HK-2 (cell line): ENCODE data around the gene EPHA10.

Experiments used
- DNase-seq: peaks from one replicate; pipeline ENCODE4 v3.0.0-alpha.2; 2018; ENCODE audit not compliant: unreplicated experiment

EPHA10 gene

GRCh38 chr1:37734629-37735591 lies 30.0 kb downstream of the EPHA10 start:
- DNase-seq, result no peak

- DNase-seq, result no peak
Measured at GRCh38 chr1:37732111-37732780, 32.7 kb downstream of the EPHA10 start.

DNA sequence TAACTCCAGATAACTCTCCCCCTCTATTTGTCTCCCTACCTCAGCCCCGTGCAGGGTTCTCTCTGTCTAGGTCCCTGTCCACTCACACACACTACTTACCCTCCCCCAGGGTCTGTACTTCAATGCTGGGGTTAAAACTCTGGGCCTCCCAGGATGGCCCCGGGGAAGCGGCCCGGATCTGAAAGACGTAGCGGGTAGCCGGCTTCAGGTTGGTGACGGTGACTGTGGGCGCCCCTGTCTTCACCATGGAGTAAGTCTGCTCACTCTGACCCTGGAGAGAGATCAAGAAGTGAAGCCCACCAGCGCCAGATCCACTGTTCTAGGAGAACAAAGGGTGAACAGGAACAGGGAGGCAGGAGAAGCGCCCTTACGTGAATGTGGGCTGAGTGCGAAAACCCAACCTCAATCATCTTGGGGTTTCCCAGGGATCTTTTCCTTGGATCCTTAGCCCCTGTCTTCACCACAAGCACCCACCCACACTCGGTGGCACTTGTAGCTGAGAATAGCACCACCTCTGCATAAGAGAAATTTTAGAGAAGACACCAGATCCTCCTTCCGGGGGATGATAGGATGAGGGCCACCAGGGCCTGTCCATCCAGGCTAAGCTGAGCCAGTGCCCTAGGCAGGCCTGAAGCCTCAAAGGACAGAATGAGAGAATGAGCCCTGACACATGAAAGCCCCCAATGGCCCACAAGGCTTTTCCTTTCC lies 33.5 kb downstream of the EPHA10 start:
- DNase-seq, result no peak

GRCh38 chr1:37730376-37730775 lies 34.5 kb downstream of the EPHA10 start:
- no peak for DNase-seq

GRCh38 chr1:37728416-37728815 lies 36.5 kb downstream of the EPHA10 start:
- no peak for DNase-seq

DNA sequence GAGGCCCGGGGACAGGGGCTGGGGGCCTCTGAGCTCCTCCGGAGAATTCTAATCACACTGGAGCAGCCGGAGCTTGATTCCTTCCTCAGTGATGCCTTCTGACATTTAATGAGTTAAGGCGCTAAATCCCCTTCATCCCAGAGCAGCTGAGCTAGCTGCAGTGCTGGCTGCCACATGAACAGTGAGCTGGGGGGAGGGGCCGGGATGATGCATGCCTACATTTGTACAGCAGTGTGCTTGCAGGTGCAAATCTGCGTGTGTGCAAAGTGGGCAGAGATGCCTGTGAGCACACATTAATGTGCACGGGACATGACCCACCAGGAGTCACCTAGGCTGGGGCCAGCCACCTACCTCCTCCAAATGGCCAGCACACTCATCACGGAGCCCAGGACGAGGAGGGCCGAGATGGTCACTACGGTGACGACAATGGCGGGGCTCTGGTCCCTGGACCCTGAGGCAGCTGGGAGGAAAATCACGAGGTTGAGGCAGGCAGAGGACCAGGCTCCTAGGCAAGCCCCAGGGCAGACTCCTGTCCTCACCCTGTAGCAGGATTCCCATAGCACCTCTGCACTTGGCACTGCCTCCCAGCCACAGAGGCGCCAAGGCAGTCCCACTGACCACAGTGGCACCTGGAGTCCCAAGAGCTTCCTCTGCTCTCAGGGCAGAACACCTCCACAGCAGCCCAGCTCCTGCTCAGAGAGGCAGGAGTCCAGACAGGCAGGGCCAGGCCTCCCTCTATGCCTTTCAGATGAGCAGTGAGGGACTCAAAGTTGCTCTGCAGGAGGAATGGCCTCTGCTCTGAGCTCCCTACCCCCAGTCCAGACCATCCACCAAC lies 38.0 kb downstream of the EPHA10 start:
- DNase-seq, result no peak

- DNase-seq, result no peak
Measured at GRCh38 chr1:37725851-37726613, 38.9 kb downstream of the EPHA10 start.

GRCh38 chr1:37724575-37724974 lies 40.3 kb downstream of the EPHA10 start:
- no peak for DNase-seq

- DNase-seq, result no peak
Measured at GRCh38 chr1:37723390-37724078, 41.4 kb downstream of the EPHA10 start.

DNA sequence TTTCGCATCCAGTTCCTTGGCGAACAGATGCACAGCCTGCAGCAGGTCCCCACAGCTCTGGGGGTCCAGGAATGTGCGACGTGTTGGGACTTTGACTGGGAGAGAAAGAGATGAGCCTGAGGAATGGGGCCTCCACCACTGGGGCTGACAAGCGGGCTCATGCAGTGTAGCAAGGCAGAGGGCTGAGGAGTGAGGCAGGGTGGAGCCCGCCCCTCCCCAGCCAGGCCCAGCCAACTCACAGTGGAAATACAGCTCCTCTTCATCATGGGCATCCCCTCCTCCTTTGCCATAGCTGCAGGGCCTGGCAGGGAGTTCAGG lies 41.9 kb downstream of the EPHA10 start:
- DNase-seq, result no peak

DNA sequence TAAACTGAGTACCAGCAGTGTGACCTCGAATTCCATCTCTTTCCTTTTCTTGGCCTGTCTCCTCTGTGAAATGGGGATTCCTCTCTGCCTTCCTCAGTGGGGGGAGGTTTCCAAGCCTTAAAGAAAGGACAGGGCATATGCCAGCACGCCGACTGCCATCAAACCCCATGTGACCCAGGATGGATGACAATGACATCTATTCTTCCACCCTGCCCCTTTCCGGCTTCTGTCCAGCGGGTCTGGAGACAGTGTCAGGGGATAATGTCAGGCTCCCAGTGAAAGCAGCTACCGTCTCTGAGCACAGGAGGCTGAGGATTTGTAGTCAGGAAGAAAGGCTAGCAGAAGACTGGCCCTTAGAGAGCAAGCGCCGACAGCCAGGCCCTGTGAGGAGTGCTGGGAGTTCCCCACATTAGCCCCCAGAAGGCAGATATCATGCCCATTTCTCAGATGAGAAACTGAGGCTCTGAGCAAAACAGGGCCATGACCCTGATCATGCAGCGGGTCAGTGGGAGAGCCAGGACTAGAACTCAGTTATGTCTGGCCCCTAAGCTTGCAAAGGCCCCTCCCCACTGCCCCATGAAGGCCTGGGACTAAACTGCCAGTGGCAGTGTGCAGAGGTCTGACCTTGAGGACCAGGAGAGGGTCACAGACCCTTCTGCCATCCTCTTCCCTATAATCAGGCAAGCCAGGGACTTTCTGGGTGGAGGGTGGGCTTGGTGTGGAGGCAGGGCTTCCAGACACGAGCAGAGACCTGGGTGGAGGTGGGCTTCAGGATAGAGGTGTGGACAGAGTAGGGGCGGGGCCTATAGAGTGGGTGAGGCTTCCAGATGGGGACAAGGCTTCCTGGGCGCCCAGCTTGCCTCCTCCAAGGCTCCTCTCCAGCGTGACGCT lies 42.5 kb downstream of the EPHA10 start:
- no peak for DNase-seq

- DNase-seq, result no peak
Measured at GRCh38 chr1:37721565-37721964, 43.4 kb downstream of the EPHA10 start.

DNA sequence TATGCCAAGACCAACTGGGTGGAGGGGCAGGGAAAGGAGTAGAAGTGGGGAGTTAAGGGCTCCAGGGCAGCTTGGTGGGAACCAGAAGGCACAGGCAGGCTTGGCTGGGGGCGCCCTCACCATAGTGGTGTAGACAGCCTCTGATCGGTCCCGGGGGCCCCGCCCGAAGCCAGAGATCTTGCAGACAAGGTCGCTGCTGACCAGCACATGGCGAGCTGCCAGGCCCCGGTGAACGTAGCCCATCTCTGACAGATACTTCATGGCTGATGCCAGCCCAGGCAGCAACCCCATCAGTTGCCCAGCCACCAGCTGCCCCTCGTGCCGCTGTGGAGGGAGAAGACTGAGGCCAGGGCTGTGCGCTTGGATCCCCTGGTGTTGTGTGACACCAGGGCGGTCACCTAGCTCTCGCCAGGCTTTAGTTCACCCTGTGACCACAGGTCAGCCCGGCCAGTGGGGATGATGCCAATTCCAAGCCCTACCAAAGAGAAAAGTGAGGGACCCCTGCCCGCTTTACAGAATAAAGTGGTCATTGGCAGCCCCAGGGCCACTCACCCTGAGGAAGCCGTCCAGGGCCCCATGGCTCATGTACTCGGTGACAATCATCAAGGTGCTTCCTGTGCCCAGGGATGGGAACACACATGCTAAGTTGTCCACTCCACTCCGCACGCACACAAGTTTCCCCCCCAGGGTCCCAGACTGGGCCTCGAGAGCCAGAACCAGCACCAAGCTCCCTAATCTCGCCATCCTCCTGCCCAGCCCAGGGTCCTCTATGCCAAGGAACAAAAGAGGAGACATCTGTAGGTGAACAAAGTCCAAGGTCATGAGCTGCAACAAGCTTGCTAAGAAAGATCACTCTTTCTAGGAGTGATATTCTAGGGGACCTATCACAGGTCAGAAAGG lies 44.4 kb downstream of the EPHA10 start:
- DNase-seq, result no peak

DNA sequence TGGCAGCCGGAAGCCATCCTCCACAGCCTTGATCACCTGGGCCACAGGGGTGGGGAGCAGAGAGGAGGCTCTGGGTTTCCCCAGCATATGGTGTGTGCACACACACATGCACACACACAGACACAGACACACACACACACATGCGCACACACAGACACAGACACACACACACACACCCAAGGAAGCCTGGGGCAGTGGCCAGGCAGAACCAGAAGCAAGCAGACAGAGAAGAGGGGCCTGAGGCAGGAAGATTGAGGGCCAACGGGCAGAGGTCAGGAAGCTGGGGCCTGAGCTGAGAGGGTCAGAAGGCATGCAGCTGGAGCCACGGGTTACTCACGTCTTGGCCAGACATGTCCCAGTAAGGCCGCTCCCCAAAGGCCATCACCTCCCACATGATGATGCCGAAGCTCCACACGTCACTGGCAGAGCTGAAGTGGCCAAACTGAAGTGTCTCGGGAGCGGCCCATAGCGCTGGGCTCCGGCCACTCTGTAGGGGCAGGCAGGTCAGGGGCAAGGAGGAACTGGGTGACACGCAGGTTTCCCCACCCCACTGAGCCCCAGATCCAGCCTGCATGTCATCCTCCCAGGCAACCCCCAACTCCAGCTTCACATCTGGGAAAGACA lies 45.2 kb downstream of the EPHA10 start:
- DNase-seq, result no peak

DNA sequence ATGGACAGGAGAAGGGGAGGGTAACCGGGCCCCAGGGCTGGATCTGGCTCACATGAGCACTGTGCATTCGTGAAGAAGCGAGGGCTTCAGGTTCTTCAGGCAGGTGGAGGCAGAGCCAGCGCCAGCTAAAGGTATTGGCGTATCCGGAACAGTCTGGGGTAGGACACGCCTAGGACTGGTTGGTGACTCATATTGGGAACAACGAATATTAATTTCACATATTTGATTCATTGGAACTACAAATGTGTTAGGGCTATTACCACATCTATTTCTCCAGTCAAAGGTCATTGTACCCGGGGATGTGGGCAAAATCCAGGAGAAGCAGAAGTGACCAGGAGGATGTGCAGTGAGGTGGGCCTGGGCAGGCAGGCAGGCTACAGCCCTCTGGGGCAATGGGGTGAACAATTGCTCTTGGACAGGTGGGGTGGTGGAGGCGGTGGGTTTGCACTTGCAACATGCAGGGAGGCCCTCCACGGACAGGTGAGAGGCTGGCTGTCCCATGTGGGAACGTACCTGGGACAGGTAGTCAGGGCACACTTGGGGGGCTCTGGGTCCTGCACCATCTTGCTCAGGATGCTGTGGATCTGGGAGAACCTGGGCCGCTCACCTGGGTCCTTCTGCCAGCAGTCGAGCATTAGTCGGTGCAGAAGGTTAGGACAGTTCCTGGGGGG lies 45.9 kb downstream of the EPHA10 start:
- DNase-seq, result no peak

DNA sequence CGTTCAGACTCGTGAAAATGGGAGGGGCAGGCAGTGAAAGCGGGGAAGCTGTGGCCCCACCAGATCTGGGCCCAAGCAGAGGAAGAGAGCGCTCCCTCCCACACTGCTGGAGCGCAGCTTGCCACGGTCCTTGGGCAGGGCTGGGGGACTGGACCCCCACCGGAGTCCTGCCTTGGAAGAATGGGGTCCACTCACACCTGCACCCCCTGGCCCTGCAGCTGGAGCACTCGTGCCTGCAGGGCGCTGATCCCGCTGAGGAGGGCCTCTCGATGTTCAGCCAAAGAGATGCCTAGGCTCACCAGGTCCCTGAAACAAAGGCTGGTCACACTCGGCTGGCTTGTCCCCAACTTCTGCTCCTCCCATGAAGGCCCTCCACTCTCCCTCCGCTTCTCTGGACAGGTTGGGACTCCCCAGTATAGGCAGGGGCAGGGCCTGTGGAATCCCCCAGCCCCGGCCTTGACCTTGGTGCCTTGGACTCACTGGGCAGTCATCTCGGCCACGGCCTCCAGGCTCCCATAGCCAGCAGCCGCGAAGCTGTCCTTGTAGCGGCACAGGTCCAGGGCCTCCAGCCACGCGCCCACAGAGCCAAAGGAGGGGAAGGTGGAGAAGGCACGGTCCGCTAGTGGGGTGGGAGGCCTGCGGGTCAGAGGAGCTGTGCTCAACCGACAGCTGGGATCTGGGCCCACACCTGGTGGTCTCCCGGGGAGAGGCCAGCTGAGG lies 46.6 kb downstream of the EPHA10 start:
- no peak for DNase-seq

DNA sequence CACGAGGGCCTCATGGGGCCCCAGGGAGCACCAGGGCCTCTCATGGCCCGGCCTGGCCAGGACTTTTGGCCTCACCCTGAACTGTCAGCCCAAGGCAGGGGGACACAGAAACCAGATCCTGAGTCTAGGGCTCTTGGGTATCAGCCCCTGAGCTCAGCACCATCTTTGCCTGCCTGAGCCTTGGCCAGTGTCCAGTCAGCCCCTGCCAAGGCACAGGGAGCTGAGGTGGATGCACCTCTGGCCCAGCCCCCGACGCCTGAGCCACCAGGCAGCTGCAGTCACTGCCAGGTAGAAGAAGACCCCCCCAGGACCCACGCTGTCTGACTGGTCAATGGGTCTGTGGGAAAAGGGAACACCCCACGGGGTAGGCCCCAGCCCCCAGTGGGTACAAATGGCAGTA lies 47.3 kb downstream of the EPHA10 start:
- DNase-seq, result no peak
